Measurements from ENCODE around the gene GLIPR1L2. TPM values are rescaled to one million over a fixed set of nuclear protein-coding genes. Genes with fewer than 3 reads are reported as not detected.

The GLIPR1L2 gene
- total RNA-seq, 1 experiment from 2014 or later: not detected

DNA sequence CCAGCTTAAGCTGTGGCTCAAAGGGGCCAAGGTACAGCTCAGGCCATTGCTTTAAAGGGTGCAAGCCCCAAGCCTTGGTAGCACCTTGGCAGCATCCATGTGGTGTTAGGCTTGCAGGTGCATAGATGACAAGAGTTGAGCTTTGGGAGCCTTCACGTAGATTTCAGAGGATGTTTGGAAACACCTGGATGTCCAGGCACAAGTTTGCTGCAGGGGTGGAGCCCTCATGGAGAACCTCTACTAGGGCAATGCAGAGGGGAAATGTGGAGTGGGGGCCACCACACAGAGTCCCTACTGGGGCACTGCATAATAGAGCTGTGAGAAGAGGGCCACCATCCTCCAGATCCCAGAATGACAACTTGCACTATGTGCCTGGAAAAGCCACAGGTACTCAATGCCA lies 37.9 kb downstream of the GLIPR1L2 start:
- H3K4me1 Mint-ChIP-seq (ENCODE audit: low read depth, unreplicated experiment): no peaks in the 10 kb centered on the region
- CTCF ChIA-PET: no interaction called here
- no TSS peak for BruUV-seq (replicated peaks)
- no peaks in the 10 kb centered on the region for H3K4me1 ChIP-seq
- H3K36me3 ChIP-seq (ENCODE audit: control insufficient read depth, insufficient read depth, low read length): no peaks in the 10 kb centered on the region
- intact Hi-C loops (cut with micrococcal nuclease; ENCODE audit: unreplicated experiment): no loop called here
- peaks cover 46% of the 10 kb centered on the region for H3K9me3 Mint-ChIP-seq (ENCODE audit: unreplicated experiment)
- TF ChIP-seq, protein P1, sequence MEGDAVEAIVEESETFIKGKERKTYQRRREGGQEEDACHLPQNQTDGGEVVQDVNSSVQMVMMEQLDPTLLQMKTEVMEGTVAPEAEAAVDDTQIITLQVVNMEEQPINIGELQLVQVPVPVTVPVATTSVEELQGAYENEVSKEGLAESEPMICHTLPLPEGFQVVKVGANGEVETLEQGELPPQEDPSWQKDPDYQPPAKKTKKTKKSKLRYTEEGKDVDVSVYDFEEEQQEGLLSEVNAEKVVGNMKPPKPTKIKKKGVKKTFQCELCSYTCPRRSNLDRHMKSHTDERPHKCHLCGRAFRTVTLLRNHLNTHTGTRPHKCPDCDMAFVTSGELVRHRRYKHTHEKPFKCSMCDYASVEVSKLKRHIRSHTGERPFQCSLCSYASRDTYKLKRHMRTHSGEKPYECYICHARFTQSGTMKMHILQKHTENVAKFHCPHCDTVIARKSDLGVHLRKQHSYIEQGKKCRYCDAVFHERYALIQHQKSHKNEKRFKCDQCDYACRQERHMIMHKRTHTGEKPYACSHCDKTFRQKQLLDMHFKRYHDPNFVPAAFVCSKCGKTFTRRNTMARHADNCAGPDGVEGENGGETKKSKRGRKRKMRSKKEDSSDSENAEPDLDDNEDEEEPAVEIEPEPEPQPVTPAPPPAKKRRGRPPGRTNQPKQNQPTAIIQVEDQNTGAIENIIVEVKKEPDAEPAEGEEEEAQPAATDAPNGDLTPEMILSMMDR (IDR thresholded peaks at IDR 0.05; ENCODE audit: insufficient read depth in 1 of 2, low read depth in 1 of 2, low read length in 1 of 2, severe bottlenecking in 1 of 2, unreplicated experiment in 1 of 2): no peak
- no peak for DNase-seq
- no peaks in the 10 kb centered on the region for H3K27me3 ChIP-seq (replicated peaks; ENCODE audit: control insufficient read depth, insufficient read depth, low read length)
- H3K9me3 ChIP-seq: no peaks in the 10 kb centered on the region; the same call in 1 of the 2 replicates
- H3K4me3 ChIP-seq (ENCODE audit: low read depth, low read length): no peak overlapping the region
- no peak overlapping the region for H3K27ac Mint-ChIP-seq (ENCODE audit: unreplicated experiment)
- H3K4me3 Mint-ChIP-seq (ENCODE audit: unreplicated experiment): no peak overlapping the region
- POLR2A ChIA-PET: no interaction called here
- no peaks in the 10 kb centered on the region for H3K36me3 Mint-ChIP-seq (ENCODE audit: insufficient read depth, unreplicated experiment)
- H3K27me3 Mint-ChIP-seq (ENCODE audit: insufficient read depth, unreplicated experiment): peaks cover 2% of the 10 kb centered on the region

DNA sequence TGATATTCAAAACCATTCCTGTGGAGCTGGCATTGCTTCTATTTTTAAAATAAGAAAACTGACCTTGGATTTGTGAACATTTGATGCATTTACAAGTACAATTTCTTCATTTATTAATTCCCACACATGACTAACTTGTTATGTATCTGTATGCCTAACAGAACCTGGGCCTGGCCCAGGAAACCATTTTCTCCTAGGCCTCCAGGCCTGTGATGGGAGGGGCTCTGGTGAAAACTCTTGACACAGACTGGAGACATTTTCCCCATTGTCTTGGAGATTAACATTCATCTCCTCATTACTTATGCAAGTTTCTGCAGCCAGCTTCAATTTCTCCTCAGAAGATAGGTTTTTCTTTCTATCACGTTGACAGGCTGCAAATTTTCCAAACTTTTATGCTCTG lies 42.0 kb downstream of the GLIPR1L2 start:
- H3K4me1 Mint-ChIP-seq (ENCODE audit: low read depth, unreplicated experiment): no peaks in the 10 kb centered on the region
- H3K27ac Mint-ChIP-seq (ENCODE audit: unreplicated experiment): no peak overlapping the region
- intact Hi-C loops (cut with micrococcal nuclease; ENCODE audit: unreplicated experiment): no loop called here
- TF ChIP-seq, protein P1 (IDR thresholded peaks at IDR 0.05; ENCODE audit: insufficient read depth in 1 of 2, low read depth in 1 of 2, low read length in 1 of 2, severe bottlenecking in 1 of 2, unreplicated experiment in 1 of 2): no peak
- Histone ChIP-seq H3K27me3 (replicated peaks; ENCODE audit: control insufficient read depth, insufficient read depth, low read length) (no peaks in the 10 kb centered on the region), H3K36me3 (ENCODE audit: control insufficient read depth, insufficient read depth, low read length) (no peaks in the 10 kb centered on the region), H3K4me1 (no peaks in the 10 kb centered on the region), H3K4me3 (ENCODE audit: low read depth, low read length) (no peak overlapping the region), H3K9me3 (peaks cover 12% of the 10 kb centered on the region)
- DNase-seq: no peak
- H3K36me3 Mint-ChIP-seq (ENCODE audit: insufficient read depth, unreplicated experiment): no peaks in the 10 kb centered on the region
- H3K27me3 Mint-ChIP-seq (ENCODE audit: insufficient read depth, unreplicated experiment): peaks cover 2% of the 10 kb centered on the region
- CTCF ChIA-PET: no interaction called here
- no TSS peak for BruUV-seq (replicated peaks)
- no peak overlapping the region for H3K4me3 Mint-ChIP-seq (ENCODE audit: unreplicated experiment)
- POLR2A ChIA-PET: no interaction called here
- H3K9me3 Mint-ChIP-seq (ENCODE audit: unreplicated experiment): peaks cover 48% of the 10 kb centered on the region

DNA sequence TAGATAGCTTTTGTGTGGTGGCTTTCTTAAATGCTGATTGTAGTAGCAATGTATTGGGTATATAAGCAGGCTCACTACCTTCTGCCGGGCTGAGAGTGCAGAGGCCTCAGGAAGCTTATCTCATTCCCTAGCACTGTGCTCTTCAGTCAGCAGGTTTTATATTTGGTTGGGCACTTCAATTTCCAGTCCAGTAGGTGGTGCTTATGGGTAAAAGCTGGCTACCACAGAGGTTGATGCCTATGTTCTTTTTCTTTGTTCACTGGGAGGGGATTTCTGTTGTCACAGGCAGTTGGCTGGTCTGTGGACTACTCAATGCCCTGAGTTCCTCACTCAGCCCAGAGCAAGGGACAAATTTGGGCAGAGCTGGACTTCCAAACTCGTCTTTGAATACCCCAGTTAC lies 46.7 kb downstream of the GLIPR1L2 start:
- POLR2A ChIA-PET: no interaction called here
- Mint-ChIP-seq H3K27me3 (ENCODE audit: insufficient read depth, unreplicated experiment) (no peaks in the 10 kb centered on the region), H3K27ac (ENCODE audit: unreplicated experiment) (no peak overlapping the region), H3K36me3 (ENCODE audit: insufficient read depth, unreplicated experiment) (no peaks in the 10 kb centered on the region), H3K4me3 (ENCODE audit: unreplicated experiment) (no peak overlapping the region), H3K9me3 (ENCODE audit: unreplicated experiment) (peaks cover 49% of the 10 kb centered on the region), H3K4me1 (ENCODE audit: low read depth, unreplicated experiment) (peaks cover 5% of the 10 kb centered on the region)
- H3K9me3 ChIP-seq: peaks cover 20% of the 10 kb centered on the region
- no peaks in the 10 kb centered on the region for H3K36me3 ChIP-seq (ENCODE audit: control insufficient read depth, insufficient read depth, low read length)
- TF ChIP-seq, protein P1 (IDR thresholded peaks at IDR 0.05; ENCODE audit: insufficient read depth in 1 of 2, low read depth in 1 of 2, low read length in 1 of 2, severe bottlenecking in 1 of 2, unreplicated experiment in 1 of 2): peak in 1 of 2 experiments; percentile 7
- CTCF ChIA-PET: interaction anchor here (0.6 kb wide), 1 partner anchor 51 kb away, joined by 3 read pairs; no protein-coding TSS in a partner anchor
- H3K27me3 ChIP-seq (replicated peaks; ENCODE audit: control insufficient read depth, insufficient read depth, low read length): no peaks in the 10 kb centered on the region
- H3K4me3 ChIP-seq (ENCODE audit: low read depth, low read length): no peak overlapping the region
- no TSS peak for BruUV-seq (replicated peaks)
- no peak for DNase-seq
- intact Hi-C loops (cut with micrococcal nuclease; ENCODE audit: unreplicated experiment): no loop called here
- H3K4me1 ChIP-seq: peaks cover 7% of the 10 kb centered on the region

All from Caco-2 (cell line).